Duodenal mucosa (tissue), 2 donors: ENCODE measurements around the gene SIL1.
"Not testable (repeated sequence)": the region's sequence is repeated elsewhere in the genome, so short reads cannot be mapped to it uniquely, and the experiment has no call there.

Source experiments
- H3K27ac ChIP-seq: one replicate; pipeline ENCODE4 v1.7.0; 2013; ENCODE audit warnings: low read depth, low read length
- H3K27me3 ChIP-seq, 2 donors: one replicate each; pipeline ENCODE4 v1.7.0; 2013; ENCODE audit warnings: low read length in 2 of 2, control low read depth in 1 of 2; ENCODE audit not compliant: insufficient read depth in 2 of 2, control insufficient read depth in 1 of 2
- H3K36me3 ChIP-seq, 2 donors: one replicate each; pipeline ENCODE4 v1.7.0; 2013; ENCODE audit warnings: low read length in 2 of 2, control low read depth in 1 of 2; ENCODE audit not compliant: insufficient read depth in 2 of 2, control insufficient read depth in 1 of 2
- H3K4me1 ChIP-seq, 2 donors: one replicate each; pipeline ENCODE4 v1.7.0; 2013; ENCODE audit warnings: low read length in 2 of 2, control low read depth in 1 of 2; ENCODE audit not compliant: insufficient read depth in 2 of 2, control insufficient read depth in 1 of 2
- H3K4me3 ChIP-seq, 2 donors: one replicate each; pipeline ENCODE4 v1.7.0; 2013; ENCODE audit warnings: low read length in 2 of 2, low read depth in 1 of 2
- H3K9ac ChIP-seq, 2 donors: one replicate each; pipeline ENCODE4 v1.7.0; 2013; ENCODE audit warnings: low read length in 2 of 2, low read depth in 1 of 2
- H3K9me3 ChIP-seq, 2 donors: one replicate each; pipeline ENCODE4 v1.7.0; 2013; ENCODE audit warnings: low read length in 2 of 2, control low read depth in 1 of 2; ENCODE audit not compliant: control insufficient read depth in 1 of 2

SIL1 gene

DNA sequence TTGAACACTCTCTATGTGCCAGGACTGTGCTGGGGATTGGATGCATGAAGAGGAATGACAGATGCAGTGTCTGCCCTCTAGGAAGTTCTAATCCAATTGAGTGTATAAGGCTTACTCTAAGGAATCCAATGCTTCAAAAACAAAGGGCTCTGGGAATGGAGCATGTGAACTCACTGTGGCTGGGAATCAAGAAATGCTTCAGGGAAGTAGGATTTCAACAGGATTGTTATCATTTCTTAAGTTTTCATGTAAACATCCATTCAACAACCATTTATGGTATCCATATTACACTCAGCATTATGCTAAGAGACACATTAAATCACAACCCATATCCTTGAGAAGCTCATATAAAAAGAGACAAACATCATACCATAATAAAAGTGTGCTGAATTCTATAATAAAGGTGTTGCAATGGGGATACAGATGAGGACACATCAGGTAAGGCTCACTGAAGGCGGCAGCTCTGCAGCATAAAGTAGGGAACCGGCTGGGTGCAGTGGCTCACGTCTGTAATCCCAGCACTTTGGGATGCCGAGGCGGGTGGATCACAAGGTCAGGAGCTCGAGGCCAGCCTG lies 11.3 kb downstream of the SIL1 start:
- no peaks in the 10 kb centered on the region for H3K9me3 ChIP-seq
- H3K27ac ChIP-seq = no peak overlapping the region
- H3K36me3 ChIP-seq = no peaks in the 10 kb centered on the region
- no peaks in the 10 kb centered on the region for H3K27me3 ChIP-seq
- H3K4me1 ChIP-seq = peaks cover 7 to 28% of the 10 kb centered on the region in 2 donors
- H3K4me3 ChIP-seq = no peak overlapping the region
- no peak overlapping the region for H3K9ac ChIP-seq

DNA sequence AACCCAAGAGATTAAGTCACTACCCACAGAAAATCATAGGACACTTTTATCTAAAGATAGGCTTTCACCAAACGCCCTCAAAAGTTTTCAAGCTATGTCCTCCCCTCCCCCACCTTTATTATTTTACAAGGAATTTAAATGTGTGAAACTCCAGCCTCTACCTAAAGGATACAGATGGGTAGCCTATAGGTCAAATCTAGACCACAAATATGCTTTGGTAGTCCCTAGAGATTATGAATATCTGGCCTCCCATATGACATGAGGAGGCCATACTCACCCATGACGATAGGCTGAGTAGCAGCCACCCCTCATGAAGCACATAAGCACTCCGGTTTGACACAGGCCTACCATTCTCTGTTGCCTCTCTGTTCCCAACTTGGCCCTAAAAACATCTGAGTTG lies 11.9 kb downstream of the SIL1 start:
- no peaks in the 10 kb centered on the region for H3K9me3 ChIP-seq
- H3K36me3 ChIP-seq = no peaks in the 10 kb centered on the region
- H3K4me3 ChIP-seq = no peak overlapping the region
- H3K4me1 ChIP-seq = peaks cover 13 to 34% of the 10 kb centered on the region in 2 donors
- H3K27ac ChIP-seq = no peak overlapping the region
- H3K9ac ChIP-seq = no peak overlapping the region
- no peaks in the 10 kb centered on the region for H3K27me3 ChIP-seq

- H3K9ac ChIP-seq = no peak overlapping the region
- H3K4me3 ChIP-seq = no peak overlapping the region
- no peak overlapping the region for H3K27ac ChIP-seq
These were observed 12.6 kb downstream of the SIL1 start for GRCh38 chr5:139185589-139185988.

GRCh38 chr5:139183502-139183901 lies 14.7 kb downstream of the SIL1 start:
- Histone ChIP-seq H3K9me3 (no peaks in the 10 kb centered on the region), H3K4me3 (no peak overlapping the region), H3K36me3 (no peaks in the 10 kb centered on the region), H3K4me1 (peaks cover 27 to 49% of the 10 kb centered on the region in 2 donors), H3K9ac (no peak overlapping the region), H3K27ac (no peak overlapping the region), H3K27me3 (no peaks in the 10 kb centered on the region)

More at GRCh38 chr5:139185589-139185988, 12.6 kb downstream of the SIL1 start:
- no peaks in the 10 kb centered on the region for H3K36me3 ChIP-seq
- no peaks in the 10 kb centered on the region for H3K27me3 ChIP-seq
- H3K4me1 ChIP-seq = peaks cover 18 to 38% of the 10 kb centered on the region in 2 donors
- H3K9me3 ChIP-seq = no peaks in the 10 kb centered on the region

DNA sequence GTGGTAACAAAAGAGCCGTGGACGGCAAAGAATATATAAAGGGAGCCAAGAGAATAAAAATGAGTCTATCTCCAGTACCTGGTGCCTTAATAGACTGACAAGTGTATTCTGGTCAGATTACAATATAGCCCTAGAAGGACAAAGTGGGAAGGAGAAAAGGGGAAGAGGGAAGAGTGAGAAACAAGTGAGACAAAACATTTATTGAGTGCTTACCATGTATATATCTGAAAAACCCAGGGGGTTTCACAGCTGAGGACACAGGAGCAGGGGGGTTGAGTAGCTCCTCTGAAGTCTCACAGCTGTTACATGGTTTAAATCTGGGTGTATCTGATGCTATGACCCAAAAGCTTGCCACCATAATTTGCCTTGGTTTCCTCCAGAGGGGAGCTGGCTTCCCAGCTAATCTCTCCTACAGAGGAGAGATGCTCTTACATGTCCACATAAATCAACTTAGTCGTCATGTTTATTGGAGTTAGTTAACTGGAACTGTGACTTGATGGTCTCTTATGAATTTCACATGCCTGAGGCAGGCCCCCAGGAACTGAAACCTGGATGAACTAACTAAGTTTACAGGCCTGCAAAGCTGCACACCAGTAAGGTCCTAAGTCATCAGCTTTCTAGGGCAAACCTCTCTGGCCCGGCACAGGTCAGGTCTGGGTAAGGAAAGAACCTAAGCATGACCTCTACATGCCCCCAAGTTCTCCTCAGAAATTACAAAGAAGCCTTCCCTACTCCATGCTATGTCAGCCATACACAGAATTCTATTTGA lies 15.5 kb downstream of the SIL1 start:
- Histone ChIP-seq H3K27ac (no peak overlapping the region), H3K4me1 (peaks cover 34 to 57% of the 10 kb centered on the region in 2 donors), H3K27me3 (no peaks in the 10 kb centered on the region), H3K36me3 (no peaks in the 10 kb centered on the region), H3K9ac (no peak overlapping the region), H3K9me3 (no peaks in the 10 kb centered on the region), H3K4me3 (no peak overlapping the region)

DNA sequence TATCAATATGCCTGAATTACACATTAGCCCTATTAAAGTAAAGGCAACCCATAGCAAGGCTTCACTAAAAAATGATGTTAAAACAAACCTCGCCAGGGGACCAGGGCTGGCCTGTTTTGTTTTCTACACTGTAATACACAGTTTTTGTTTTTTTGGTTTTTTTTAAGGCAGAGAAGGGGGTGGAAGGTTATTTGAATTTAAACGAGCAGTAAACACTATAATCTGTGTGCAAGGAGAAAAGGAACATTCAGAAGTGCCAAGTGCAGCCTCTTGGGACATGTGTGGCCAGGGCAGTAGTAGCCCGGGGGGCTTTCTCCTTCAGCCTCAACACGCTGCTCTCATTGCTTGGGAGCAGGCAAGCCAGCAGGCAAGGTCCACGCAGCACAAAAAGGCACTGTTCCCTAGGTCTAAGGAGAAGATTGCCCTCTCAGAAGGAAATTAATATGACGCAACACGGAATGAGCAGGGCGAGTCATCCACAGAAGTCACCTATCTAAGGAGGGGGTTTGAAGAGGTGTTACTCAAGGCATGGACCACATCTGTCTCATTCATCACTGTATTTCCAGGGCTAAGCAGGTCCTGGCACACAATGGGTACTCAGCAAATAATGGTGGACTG lies 16.2 kb downstream of the SIL1 start:
- H3K36me3 ChIP-seq = no peaks in the 10 kb centered on the region
- no peak overlapping the region for H3K4me3 ChIP-seq
- H3K9me3 ChIP-seq = no peaks in the 10 kb centered on the region
- H3K4me1 ChIP-seq = peaks cover 38 to 61% of the 10 kb centered on the region in 2 donors
- no peak overlapping the region for H3K27ac ChIP-seq
- no peak overlapping the region for H3K9ac ChIP-seq
- H3K27me3 ChIP-seq = no peaks in the 10 kb centered on the region

- Histone ChIP-seq H3K27ac (no peak overlapping the region), H3K27me3 (no peaks in the 10 kb centered on the region), H3K9me3 (no peaks in the 10 kb centered on the region), H3K9ac (no peak overlapping the region), H3K4me3 (no peak overlapping the region), H3K4me1 (peaks cover 33 to 55% of the 10 kb centered on the region in 2 donors), H3K36me3 (no peaks in the 10 kb centered on the region)
These were observed 16.8 kb downstream of the SIL1 start for GRCh38 chr5:139181322-139181730.

DNA sequence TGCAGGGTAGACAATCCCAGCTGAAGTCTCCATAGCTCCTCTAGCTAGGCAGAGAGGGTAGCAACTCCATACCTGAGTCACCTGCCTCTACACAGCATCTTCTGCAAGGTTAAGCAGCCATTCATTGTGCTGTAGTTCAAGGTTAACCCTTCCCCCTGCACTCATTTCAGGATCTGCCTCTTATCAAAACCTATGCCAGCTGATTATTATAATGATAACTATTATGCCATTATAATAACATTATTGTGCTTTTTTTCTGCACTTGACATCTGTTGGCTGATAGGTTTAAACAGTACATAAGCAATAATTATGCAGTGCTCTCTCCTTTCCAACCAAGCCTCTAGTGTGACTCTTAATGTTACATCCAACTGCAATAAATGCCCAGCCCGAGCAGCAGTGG lies 17.3 kb downstream of the SIL1 start:
- peaks cover 33 to 50% of the 10 kb centered on the region in 2 donors for H3K4me1 ChIP-seq
- no peaks in the 10 kb centered on the region for H3K9me3 ChIP-seq
- H3K27me3 ChIP-seq = no peaks in the 10 kb centered on the region
- no peaks in the 10 kb centered on the region for H3K36me3 ChIP-seq
- H3K27ac ChIP-seq = no peak overlapping the region
- no peak overlapping the region for H3K4me3 ChIP-seq
- H3K9ac ChIP-seq = no peak overlapping the region

GRCh38 chr5:139179778-139180513 lies 18.2 kb downstream of the SIL1 start:
- H3K4me1 ChIP-seq = peaks cover 33 to 47% of the 10 kb centered on the region in 2 donors
- not testable (repeated sequence) for H3K36me3 ChIP-seq, H3K9ac ChIP-seq, H3K27me3 ChIP-seq, H3K9me3 ChIP-seq, H3K27ac ChIP-seq, H3K4me3 ChIP-seq

DNA sequence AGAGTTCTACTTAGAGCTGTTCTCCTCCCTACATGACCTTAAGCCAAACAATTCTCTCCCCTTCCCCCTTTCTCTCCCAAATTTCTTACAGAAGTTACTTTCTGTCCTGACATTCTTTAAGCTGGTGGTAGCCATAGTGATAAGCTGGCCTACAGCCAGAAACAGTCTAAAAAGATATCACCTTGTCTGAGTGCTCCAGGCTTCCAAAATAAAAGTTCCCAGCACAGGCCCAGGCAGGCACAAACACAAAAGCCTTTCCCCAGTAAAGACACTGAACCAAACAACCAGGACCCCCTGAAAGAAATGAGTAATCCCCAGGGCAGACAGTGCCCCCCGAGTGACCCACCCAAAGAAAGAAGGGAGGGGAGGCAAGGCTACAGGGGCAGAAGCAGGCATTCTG lies 19.2 kb downstream of the SIL1 start:
- no peak overlapping the region for H3K27ac ChIP-seq
- no peak overlapping the region for H3K4me3 ChIP-seq
- H3K27me3 ChIP-seq = no peaks in the 10 kb centered on the region
- H3K9me3 ChIP-seq = no peaks in the 10 kb centered on the region
- H3K9ac ChIP-seq = peak overlapping the region in 1 of 2 donors; percentile 10
- no peaks in the 10 kb centered on the region for H3K36me3 ChIP-seq
- H3K4me1 ChIP-seq = peaks cover 33 to 47% of the 10 kb centered on the region in 2 donors
